Neutrophil (primary cell): Measurements from ENCODE around the gene LRRC63.
A peak's percentile ranks its signal among the peaks of the same experiment; 100 is the strongest.
"Not testable (repeated sequence)": the region's sequence is repeated elsewhere in the genome, so short reads cannot be mapped to it uniquely, and the experiment has no call there.

Experiments used
- H3K27ac ChIP-seq: fragments of 200-600 bp; sonication (generic); 2 replicates; pipeline ENCODE4 v1.5.1; 2016; ENCODE audit warnings: mild to moderate bottlenecking, moderate library complexity
- H3K27me3 ChIP-seq: fragments of 200-600 bp; sonication (generic); 2 replicates; pipeline ENCODE4 v1.6.0; 2016; ENCODE audit warnings: mild to moderate bottlenecking
- H3K36me3 ChIP-seq: fragments of 200-600 bp; sonication (generic); 2 replicates; pipeline ENCODE4 v1.5.1; 2017
- H3K4me1 ChIP-seq, 2 experiments: fragments of 200-600 bp in 1 of 2; sonication (generic) in 1 of 2; 1 replicate in 1 of 2; 2 replicates in 1 of 2; pipeline versions ENCODE4 v1.5.1 to v1.6.1; 2013 to 2016; ENCODE audit warnings: low read depth in 1 of 2, low read length in 1 of 2, mild to moderate bottlenecking in 1 of 2, moderate library complexity in 1 of 2; ENCODE audit not compliant: control insufficient read depth in 1 of 2, insufficient read depth in 1 of 2
- H3K4me3 ChIP-seq, 2 experiments: fragments of 200-600 bp in 1 of 2; sonication (generic) in 1 of 2; 1 replicate in 1 of 2; 2 replicates in 1 of 2; pipeline ENCODE4 v1.5.1; 2013 to 2016; ENCODE audit warnings: low read depth in 1 of 2, low read length in 1 of 2, mild to moderate bottlenecking in 1 of 2, moderate library complexity in 1 of 2
- H3K9me3 ChIP-seq: fragments of 200-600 bp; sonication (generic); 2 replicates; pipeline ENCODE4 v1.5.1; 2016
- CTCF ChIP-seq: fragments of 200-600 bp; sonication (generic); IDR thresholded peaks from 2 replicates; pipeline ENCODE4 v1.5.1; 2016; ENCODE audit warnings: antibody characterized with exemption

LRRC63 gene

DNA sequence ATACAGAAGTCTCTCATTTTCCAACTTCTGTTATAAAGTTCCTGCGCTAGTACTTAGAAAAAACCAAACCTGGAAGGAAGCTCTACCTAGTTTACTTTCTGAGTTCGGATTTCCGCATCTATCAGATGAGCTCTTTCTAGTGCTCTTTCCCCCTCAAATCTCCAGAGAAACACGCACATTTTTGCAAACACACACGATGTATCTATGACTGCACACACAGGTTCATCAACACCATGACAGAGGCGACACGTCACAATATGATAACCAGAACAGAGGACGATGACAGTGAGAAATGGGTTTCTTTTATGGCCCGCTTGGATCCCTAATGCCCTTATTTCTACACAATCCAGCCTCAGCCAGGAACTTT, 629 bp upstream of the LRRC63 start:
- Histone ChIP-seq H3K36me3 (no peaks in the 10 kb centered on the region), H3K27ac (peak overlapping the region; percentile 20), H3K4me1 (peaks cover 15 to 18% of the 10 kb centered on the region in 2 experiments), H3K27me3 (no peaks in the 10 kb centered on the region), H3K4me3 (peak overlapping the region; percentile 60 to 67), H3K9me3 (no peaks in the 10 kb centered on the region)
- no peak for TF ChIP-seq CTCF

- H3K9me3 ChIP-seq: no peaks in the 10 kb centered on the region
- no peaks in the 10 kb centered on the region for H3K36me3 ChIP-seq
- no peak overlapping the region for H3K4me3 ChIP-seq
- TF ChIP-seq CTCF: no peak
- H3K4me1 ChIP-seq: peaks cover 15 to 18% of the 10 kb centered on the region in 2 experiments
- no peaks in the 10 kb centered on the region for H3K27me3 ChIP-seq
- no peak overlapping the region for H3K27ac ChIP-seq
Observed at GRCh38 chr13:46213242-46213641, 1.5 kb downstream of the LRRC63 start.

DNA sequence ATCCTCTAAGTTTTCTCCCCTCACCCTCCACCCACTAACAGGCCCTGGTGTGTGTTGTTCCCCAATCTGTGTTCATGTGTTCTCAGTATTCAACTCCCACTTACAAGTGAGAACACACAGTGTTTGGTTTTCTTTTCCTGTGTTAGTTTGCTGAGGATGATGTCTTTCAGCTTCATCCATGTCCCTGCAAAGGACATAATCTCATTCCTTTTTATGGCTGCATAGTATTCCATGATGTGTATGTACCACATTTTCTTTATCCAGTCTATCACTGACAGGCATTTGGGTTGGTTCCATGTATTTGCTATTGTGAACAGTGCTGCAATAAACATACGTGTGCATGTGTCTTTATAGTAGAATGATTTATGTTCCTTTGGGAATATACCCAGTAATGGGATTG, 3.0 kb downstream of the LRRC63 start:
- not testable (repeated sequence) for H3K36me3 ChIP-seq, H3K4me3 ChIP-seq
- peaks cover 15 to 18% of the 10 kb centered on the region in 2 experiments for H3K4me1 ChIP-seq

DNA sequence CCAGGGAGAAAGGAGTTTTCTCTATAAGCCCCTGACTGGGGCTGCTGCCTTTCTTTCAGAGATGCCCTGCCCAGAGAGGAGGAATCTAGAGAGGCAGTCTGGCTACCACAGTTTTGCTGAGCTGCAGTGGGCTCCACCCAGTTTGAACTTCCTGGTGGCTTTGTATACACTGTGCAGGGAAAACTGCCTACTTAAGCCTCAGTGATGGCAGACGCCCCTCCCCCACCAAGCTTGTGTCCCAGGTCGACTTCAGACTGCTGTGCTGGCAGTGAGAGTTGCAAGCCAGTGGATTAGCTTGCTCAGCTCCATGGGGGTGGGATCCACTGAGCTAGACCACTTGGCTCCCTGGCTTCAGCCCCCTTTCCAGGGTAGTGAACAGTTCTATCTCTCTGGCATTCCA, 8.5 kb downstream of the LRRC63 start:
- H3K4me3 ChIP-seq, H3K9me3 ChIP-seq, H3K36me3 ChIP-seq, H3K27ac ChIP-seq, H3K27me3 ChIP-seq, H3K4me1 ChIP-seq: not testable (repeated sequence)

More for the DNA sequence above, 3.0 kb downstream of the LRRC63 start:
- not testable (repeated sequence) for H3K9me3 ChIP-seq, H3K27ac ChIP-seq, H3K27me3 ChIP-seq

DNA sequence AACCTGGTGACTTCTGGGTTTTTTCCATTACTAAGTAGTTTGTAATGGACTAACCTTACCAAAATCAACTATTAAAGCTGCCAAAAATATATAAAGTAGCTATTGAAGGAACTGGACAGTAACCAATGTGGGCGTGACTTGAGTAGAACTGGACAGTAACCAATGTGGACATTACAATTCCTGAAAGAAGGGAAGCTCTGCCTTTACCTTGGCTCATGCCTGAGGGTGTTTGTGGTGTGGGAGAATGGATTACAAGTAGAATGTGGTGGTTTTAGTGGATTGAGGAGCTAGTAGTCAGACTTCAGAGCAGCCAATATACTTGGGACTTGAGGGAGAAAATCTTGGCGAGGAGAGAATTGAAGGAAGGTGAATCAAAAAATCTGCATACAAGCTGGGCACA, 17.5 kb downstream of the LRRC63 start:
- no peaks in the 10 kb centered on the region for H3K36me3 ChIP-seq
- no peak overlapping the region for H3K4me3 ChIP-seq
- no peak for TF ChIP-seq CTCF
- H3K9me3 ChIP-seq: peaks cover 2% of the 10 kb centered on the region
- no peaks in the 10 kb centered on the region for H3K4me1 ChIP-seq
- no peaks in the 10 kb centered on the region for H3K27me3 ChIP-seq
- H3K27ac ChIP-seq: no peak overlapping the region

- Histone ChIP-seq H3K4me3 (no peak overlapping the region), H3K27ac (no peak overlapping the region), H3K9me3 (peaks cover 10% of the 10 kb centered on the region), H3K36me3 (no peaks in the 10 kb centered on the region), H3K4me1 (no peaks in the 10 kb centered on the region), H3K27me3 (no peaks in the 10 kb centered on the region)
- TF ChIP-seq CTCF: no peak
Observed at GRCh38 chr13:46232281-46232680, 20.6 kb downstream of the LRRC63 start.

- H3K27me3 ChIP-seq: no peaks in the 10 kb centered on the region
- no peak overlapping the region for H3K27ac ChIP-seq
- TF ChIP-seq CTCF: no peak
- no peak overlapping the region for H3K4me3 ChIP-seq
- H3K36me3 ChIP-seq: no peaks in the 10 kb centered on the region
- peaks cover 10% of the 10 kb centered on the region for H3K9me3 ChIP-seq
- H3K4me1 ChIP-seq: no peaks in the 10 kb centered on the region
Observed at GRCh38 chr13:46235286-46235685, 23.6 kb downstream of the LRRC63 start.
